Right forelimb (tissue), 1 donor: Measurements from ENCODE around the gene SLC24A1.

Experiments
- DNase-seq: peaks from one replicate; pipeline ENCODE4 v3.0.0-alpha.2; 2018

Gene SLC24A1

DNA sequence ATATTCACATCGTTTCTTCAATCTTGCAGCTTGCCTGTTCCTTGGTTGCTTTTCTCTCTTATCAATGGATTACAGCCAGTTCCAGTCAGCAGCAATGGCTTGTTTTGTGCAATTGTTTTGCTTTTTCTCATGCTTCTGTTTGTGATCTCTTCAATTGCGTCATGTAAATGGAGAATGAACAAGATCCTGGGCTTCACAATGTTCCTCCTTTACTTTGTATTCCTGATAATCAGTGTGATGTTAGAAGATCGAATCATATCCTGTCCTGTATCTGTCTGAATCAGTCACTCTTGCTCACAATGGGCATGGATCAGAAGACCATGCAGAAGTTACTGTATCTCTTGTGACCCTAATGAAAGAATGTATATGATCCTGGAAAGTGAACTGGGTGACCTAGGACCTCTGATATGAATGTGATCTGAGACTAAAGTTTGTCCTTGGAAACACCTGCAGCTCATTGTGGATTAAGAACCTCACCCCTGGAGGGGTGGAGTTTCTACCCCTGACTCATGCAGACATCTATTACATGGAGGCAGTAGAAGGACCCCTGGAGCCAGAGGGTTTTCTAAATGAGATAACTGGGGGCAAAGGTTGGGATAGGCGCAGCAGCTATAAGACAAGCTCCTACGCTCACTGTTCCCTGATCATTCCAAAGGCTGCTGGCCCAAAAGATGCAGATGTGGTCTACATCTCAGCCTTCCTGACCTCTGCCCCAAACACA, 32.2 kb downstream of the SLC24A1 start:
- no peak for DNase-seq

DNA sequence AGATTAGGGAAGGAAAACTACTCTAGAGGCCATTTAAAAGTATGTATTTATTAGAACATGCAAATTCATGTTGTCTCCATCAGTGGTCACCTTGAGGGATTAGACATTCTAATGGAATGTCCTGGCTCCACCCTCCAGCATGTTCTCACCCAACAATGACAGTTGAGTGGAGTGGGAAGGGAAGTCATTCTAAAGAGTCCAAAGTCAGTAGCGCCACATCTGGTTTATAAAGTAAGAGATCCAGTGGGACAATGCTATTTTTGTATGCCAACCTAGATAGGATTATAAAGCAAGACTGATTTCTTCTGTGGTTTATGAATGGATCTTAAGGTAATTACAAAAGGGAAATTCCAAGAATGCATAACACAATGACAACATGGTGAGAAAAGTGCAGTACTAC, 33.3 kb downstream of the SLC24A1 start:
- no peak for DNase-seq

DNA sequence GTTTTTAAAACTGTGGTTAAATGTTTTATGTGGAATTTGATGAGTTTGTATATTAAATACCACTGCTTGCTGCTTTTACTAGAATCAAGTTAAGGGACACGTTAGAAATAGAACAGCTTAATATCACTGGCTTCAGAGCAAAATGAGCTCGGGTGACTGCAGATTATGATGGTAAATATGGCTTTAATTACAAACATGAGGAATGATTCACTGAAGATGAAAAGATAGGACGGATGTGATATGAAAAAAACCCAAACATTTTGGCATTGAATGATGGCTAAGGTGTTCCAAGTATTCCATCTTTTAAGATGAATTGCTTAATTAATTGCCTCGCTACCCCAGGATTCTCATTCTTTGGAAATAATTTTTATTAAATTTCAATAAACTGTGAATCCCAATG, 33.7 kb downstream of the SLC24A1 start:
- DNase-seq: no peak

DNA sequence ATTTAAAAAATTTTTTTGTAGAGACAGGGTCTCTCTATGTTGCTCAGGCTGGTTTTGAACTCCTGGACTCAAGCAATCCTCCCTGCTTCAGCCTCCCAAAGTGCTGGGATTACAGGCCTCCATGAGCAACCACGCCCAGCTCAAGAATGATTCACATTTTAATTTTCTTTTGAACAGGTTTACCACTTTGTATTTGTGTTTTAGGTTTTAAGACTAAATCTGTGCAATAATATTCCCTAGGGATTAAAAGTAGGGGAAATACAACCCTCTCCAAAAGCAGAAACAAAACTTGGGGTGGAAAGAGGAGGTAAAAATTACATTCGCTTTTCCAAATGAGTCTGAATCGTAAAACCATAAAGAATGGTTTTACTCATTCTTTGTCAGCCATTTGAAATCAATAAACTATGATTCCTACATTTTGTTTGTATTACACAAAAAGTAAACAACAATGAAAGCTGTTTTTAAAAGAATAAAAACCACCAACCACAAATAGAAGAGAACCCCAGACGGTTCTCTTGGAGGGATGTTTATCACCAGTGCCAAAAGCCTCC, 37.8 kb downstream of the SLC24A1 start:
- DNase-seq: no peak

GRCh38 chr15:65660927-65661326, 39.2 kb downstream of the SLC24A1 start:
- DNase-seq: no peak

DNA sequence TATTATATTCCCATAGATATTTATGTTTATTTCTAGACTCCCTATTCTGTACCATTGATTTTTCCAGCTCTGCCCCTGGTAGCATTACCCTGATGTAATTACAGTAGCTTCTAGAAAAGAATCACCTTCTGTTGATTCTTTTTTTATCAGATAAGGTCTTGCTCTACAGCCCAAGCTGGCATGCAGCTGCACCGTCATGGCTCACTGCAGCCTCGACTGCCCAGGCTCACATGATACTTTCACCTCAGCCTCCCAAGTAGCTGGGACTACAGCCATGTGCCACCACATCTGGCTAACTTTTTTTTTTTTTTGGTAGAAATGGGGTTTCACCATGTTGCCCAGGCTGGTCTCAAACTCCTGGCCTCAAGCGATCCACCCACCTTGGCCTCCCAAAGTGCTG, 41.8 kb downstream of the SLC24A1 start:
- DNase-seq: no peak

DNA sequence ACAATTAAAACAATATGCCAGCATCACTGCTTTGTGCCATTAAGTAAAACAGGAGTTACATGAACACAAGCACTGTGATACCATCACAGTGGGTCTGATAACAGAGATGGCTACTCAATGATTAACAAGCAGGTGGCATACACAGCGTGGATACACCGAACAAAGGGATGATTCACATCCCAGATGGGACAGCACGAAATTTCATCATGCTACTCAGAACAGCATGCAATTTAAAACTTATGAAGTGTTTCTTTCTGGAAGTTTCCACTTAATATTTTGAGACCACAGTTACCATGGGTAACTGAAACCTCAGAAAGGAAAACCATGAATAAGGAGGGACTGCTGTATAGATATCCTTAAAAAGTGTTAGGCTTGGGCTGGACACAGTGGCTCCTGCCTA, 44.5 kb downstream of the SLC24A1 start:
- no peak for DNase-seq

DNA sequence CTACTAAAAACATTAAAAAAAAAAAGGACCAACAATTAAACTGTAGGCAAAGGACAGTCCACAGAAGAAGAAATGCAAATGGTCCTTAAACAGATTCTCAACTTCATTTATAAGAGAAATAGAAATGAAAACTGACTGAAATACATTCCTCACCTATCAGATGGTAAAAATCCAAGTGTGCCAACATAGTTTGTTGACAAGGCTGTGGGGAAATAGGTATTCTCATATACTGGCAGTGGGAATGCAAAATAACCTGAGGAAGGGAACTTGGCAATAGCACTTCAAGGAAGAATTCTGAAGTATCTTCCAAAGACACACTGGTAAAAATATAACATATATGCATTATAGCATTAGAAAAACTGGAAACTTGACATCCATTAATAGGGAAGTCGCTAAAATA, 53.8 kb downstream of the SLC24A1 start:
- DNase-seq: no peak

GRCh38 chr15:65676123-65676522, 54.4 kb downstream of the SLC24A1 start:
- DNase-seq: no peak

- no peak for DNase-seq
These were observed 58.8 kb downstream of the SLC24A1 start for GRCh38 chr15:65680544-65680943.

- no peak for DNase-seq
These were observed 60.7 kb downstream of the SLC24A1 start for GRCh38 chr15:65682404-65682911.

DNA sequence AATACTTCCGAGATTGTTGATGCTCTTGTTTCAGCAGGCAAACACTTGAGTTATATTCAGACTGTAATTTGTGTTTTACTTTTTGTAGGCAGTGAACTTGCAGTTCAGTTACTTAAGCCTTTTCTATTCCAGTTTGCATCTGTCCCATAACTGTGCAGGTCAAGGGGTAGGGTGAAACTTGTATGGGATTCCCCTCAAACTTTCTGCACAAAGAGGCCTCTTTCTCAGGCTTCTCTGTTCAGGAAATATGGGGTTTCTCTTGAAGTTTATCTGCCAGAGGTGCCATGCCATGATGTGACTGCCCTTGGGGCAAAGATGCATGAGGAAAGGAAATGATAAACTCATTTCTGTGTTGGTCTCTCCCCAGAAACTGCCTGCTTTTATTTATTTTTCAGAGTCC, 66.7 kb downstream of the SLC24A1 start:
- DNase-seq: no peak

GRCh38 chr15:65690173-65690572, 68.4 kb downstream of the SLC24A1 start:
- DNase-seq: no peak

DNA sequence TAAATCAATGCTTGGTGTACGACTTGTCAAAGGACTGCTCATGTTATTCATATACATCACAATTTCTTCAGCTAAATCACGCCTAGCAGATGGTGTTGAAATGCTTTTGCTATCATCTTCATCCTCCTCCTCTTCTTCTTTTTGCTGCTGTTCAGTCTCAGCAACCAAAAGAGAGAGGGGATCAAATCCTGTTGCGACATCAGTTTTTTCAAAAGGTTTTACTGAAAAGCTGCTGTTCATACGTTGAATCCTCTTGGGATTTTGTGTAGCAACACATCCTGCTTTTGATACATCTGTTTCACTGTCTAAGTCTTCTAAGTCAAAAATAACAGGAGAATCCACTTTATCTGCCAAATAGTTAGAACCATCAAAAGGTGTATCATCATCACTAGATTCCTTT, 69.0 kb downstream of the SLC24A1 start:
- no peak for DNase-seq

- DNase-seq: no peak
These were observed 73.3 kb downstream of the SLC24A1 start for GRCh38 chr15:65695081-65695480.
